SU-DHL-6 (cell line): ENCODE measurements around the gene ALK.

Source experiments
- CTCF ChIP-seq: fragments of 200-600 bp; sonication (generic); IDR thresholded peaks from one replicate; pipeline ENCODE4 v1.5.1; 2017; ENCODE audit warnings: antibody characterized with exemption, mild to moderate bottlenecking, low read length, moderate library complexity; ENCODE audit not compliant: insufficient read depth, poor library complexity, severe bottlenecking
- EZH2phosphoT487 ChIP-seq: fragments of 200-600 bp; sonication (generic), shearing (Covaris generic); conservative IDR thresholded peaks from 2 replicates; pipeline ENCODE4 v1.6.1; 2018; ENCODE audit warnings: mild to moderate bottlenecking, antibody characterized with exemption, low read length, moderate library complexity, mixed read lengths

GRCh38 chr2:29802986-29803385, 118.4 kb downstream of the ALK start:
- TF ChIP-seq CTCF: no peak
- TF ChIP-seq EZH2phosphoT487: no peak
